Kidney epithelial cell (primary cell): ENCODE results near the gene TRIM56. TPM values are rescaled to one million over a fixed set of nuclear protein-coding genes. Genes with fewer than 3 reads are reported as not detected.

Experiments used
- DNase-seq: peaks from one replicate; pipeline ENCODE4 v3.0.0-alpha.2; 2010; ENCODE audit warnings: low read depth
- H3K27me3 ChIP-seq: 2 replicates; pipeline ENCODE4 v1.6.0; 2011; ENCODE audit warnings: low read length; ENCODE audit not compliant: control insufficient read depth, insufficient read depth
- H3K36me3 ChIP-seq: 2 replicates; pipeline ENCODE4 v1.5.1; 2011; ENCODE audit warnings: low read length; ENCODE audit not compliant: control insufficient read depth, insufficient read depth
- H3K4me3 ChIP-seq: 2 replicates; pipeline ENCODE4 v1.5.1; 2011; ENCODE audit warnings: low read depth, mild to moderate bottlenecking, control low read depth, low read length
- total RNA-seq: library from RNA; depleted of rRNA; stranded (reverse); fragments of >200 nt; gene quantifications from 2 replicates; pipeline ENCODE4 v1.2.3, GENCODE V29; 2015
- TF ChIP-seq, protein P1 (sequence below): IDR thresholded peaks from 2 replicates; pipeline ENCODE4 v1.5.1; 2011; ENCODE audit warnings: mild to moderate bottlenecking, moderate library complexity, low read length, control low read depth, inconsistent platforms; ENCODE audit not compliant: insufficient read depth, poor library complexity, severe bottlenecking

TRIM56 gene
- total RNA-seq, 1 donor from 2014 or later, result 16.7 TPM

DNA sequence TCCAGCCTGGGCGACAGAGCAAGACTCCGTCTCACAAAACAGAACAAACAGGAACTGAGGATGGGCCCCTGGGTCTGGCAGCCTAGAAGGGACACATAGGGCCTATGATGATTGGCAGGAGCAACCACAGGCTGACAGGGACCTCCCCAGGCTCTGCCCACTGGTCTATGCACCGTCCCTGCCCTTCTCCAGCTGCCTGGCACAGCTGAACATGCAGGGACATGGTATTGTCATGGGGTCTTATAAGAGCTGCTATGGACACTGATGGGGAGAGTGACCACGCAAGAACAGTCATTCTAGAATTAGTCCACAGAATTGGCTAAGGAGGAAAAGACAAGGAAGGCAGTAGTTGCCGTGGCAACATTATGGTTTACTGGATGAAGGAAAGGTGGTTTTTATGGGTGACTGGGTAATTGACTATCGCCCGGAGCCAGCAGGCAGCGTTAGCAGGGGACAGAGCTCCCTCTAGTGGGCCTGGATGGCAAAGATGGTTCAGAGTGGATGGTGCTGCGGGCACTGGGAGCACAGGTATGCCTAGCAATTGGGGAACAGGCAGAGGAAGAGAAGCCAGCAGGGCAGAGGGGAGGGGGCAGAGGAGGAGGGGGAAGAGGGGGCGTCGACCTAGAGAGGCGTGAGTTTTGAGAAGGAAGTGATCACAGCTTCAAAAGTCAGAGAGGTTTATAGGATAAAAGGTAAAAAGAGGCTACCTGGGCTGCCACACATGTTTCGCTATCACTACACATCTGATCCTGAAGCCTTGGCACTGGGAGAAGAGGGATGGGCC is 7.8 kb upstream of the TRIM56 start:
- TF ChIP-seq, protein P1, sequence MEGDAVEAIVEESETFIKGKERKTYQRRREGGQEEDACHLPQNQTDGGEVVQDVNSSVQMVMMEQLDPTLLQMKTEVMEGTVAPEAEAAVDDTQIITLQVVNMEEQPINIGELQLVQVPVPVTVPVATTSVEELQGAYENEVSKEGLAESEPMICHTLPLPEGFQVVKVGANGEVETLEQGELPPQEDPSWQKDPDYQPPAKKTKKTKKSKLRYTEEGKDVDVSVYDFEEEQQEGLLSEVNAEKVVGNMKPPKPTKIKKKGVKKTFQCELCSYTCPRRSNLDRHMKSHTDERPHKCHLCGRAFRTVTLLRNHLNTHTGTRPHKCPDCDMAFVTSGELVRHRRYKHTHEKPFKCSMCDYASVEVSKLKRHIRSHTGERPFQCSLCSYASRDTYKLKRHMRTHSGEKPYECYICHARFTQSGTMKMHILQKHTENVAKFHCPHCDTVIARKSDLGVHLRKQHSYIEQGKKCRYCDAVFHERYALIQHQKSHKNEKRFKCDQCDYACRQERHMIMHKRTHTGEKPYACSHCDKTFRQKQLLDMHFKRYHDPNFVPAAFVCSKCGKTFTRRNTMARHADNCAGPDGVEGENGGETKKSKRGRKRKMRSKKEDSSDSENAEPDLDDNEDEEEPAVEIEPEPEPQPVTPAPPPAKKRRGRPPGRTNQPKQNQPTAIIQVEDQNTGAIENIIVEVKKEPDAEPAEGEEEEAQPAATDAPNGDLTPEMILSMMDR, result peak; percentile 96
- DNase-seq, result peak; percentile 73
- no peaks in the 10 kb centered on the region for H3K27me3 ChIP-seq

GRCh38 chr7:101081432-101081831 is 3.8 kb upstream of the TRIM56 start:
- no peaks in the 10 kb centered on the region for H3K27me3 ChIP-seq
- DNase-seq, result no peak
- H3K4me3 ChIP-seq, result no peak overlapping the region
- TF ChIP-seq, protein P1, result no peak
- H3K36me3 ChIP-seq, result no peaks in the 10 kb centered on the region

More for the DNA sequence above, 7.8 kb upstream of the TRIM56 start:
- no peaks in the 10 kb centered on the region for H3K36me3 ChIP-seq
- H3K4me3 ChIP-seq, result no peak overlapping the region

GRCh38 chr7:101084865-101085161 is 468 bp upstream of the TRIM56 start:
- Histone ChIP-seq H3K4me3 (peak overlapping the region; percentile 63), H3K27me3 (no peaks in the 10 kb centered on the region), H3K36me3 (no peaks in the 10 kb centered on the region)
- TF ChIP-seq, protein P1, result no peak
- DNase-seq, result no peak

DNA sequence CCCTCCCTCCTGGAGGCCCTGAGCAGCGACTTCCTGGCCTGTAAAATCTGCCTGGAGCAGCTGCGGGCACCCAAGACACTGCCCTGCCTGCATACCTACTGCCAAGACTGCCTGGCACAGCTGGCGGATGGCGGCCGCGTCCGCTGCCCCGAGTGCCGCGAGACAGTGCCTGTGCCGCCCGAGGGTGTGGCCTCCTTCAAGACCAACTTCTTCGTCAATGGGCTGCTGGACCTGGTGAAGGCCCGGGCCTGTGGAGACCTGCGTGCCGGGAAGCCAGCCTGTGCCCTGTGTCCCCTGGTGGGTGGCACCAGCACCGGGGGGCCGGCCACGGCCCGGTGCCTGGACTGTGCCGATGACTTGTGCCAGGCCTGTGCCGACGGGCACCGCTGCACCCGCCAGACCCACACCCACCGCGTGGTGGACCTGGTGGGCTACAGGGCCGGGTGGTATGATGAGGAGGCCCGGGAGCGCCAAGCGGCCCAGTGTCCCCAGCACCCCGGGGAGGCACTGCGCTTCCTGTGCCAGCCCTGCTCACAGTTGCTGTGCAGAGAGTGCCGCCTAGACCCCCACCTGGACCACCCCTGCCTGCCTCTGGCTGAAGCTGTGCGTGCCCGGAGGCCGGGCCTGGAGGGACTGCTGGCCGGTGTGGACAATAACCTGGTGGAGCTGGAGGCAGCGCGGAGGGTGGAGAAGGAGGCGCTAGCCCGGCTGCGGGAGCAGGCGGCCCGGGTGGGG is 2.2 kb downstream of the TRIM56 start:
- DNase-seq, result no peak
- H3K27me3 ChIP-seq, result no peaks in the 10 kb centered on the region
- TF ChIP-seq, protein P1, result no peak
- no peak overlapping the region for H3K4me3 ChIP-seq
- H3K36me3 ChIP-seq, result no peaks in the 10 kb centered on the region

DNA sequence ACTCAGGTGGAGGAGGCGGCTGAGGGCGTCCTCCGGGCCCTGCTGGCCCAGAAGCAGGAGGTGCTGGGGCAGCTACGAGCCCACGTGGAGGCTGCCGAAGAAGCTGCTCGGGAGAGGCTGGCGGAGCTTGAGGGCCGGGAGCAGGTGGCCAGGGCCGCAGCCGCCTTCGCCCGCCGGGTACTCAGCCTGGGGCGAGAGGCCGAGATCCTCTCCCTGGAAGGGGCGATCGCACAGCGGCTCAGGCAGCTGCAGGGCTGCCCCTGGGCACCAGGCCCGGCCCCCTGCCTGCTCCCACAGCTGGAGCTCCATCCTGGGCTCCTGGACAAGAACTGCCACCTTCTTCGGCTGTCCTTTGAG is 2.8 kb downstream of the TRIM56 start:
- no peaks in the 10 kb centered on the region for H3K27me3 ChIP-seq
- TF ChIP-seq, protein P1, result no peak
- no peak for DNase-seq
- H3K36me3 ChIP-seq, result no peaks in the 10 kb centered on the region
- H3K4me3 ChIP-seq, result no peak overlapping the region
